Gastrocnemius medialis (tissue), 4 donors: ENCODE measurements around the gene SHC2. TPM values are rescaled to one million over a fixed set of nuclear protein-coding genes. Genes with fewer than 3 reads are reported as not detected.

Source experiments
- ATAC-seq, 2 donors: fragments of 150-250 bp; one replicate each; pipeline ENCODE4 v1.9.1; 2016
- DNase-seq, 2 donors: peaks; one replicate each; pipeline ENCODE4 v3.0.0-alpha.2; 2019
- H3K27ac ChIP-seq, 4 donors: fragments of 200-600 bp; sonication (generic); 1 replicate in 1 of 4; 2 replicates in 3 of 4; pipeline ENCODE4 v1.5.1; 2016 to 2018; ENCODE audit warnings: mild to moderate bottlenecking in 2 of 4, moderate library complexity in 1 of 4
- H3K27me3 ChIP-seq, 3 donors: fragments of 200-600 bp; sonication (generic) in 2 of 3; 1 replicate in 1 of 3; 2 replicates in 2 of 3; pipeline versions ENCODE4 v1.5.1 to v1.6.0; 2016 to 2019; ENCODE audit warnings: mild to moderate bottlenecking in 1 of 3, moderate library complexity in 1 of 3
- H3K36me3 ChIP-seq, 2 donors: fragments of 200-600 bp; sonication (generic) in 1 of 2; one replicate each; pipeline ENCODE4 v1.5.1; 2017 to 2018
- H3K4me1 ChIP-seq, 2 donors: fragments of 200-600 bp; sonication (generic) in 1 of 2; one replicate each; pipeline ENCODE4 v1.5.1; 2016 to 2017; ENCODE audit warnings: mild to moderate bottlenecking in 2 of 2
- H3K4me3 ChIP-seq, 4 donors: fragments of 200-600 bp; sonication (generic) in 3 of 4; 1 replicate in 1 of 4; 2 replicates in 3 of 4; pipeline ENCODE4 v1.5.1; 2016 to 2019; ENCODE audit warnings: mild to moderate bottlenecking in 2 of 4
- H3K9me3 ChIP-seq, 3 donors: fragments of 200-600 bp; sonication (generic) in 2 of 3; 1 replicate in 1 of 3; 2 replicates in 2 of 3; pipeline ENCODE4 v1.5.1; 2016 to 2019
- POLR2A ChIP-seq, 2 donors: fragments of 450-650 bp; IDR thresholded peaks; one replicate each; pipeline ENCODE4 v1.6.1; 2017; ENCODE audit warnings: antibody characterized with exemption in 2 of 2, mild to moderate bottlenecking in 2 of 2, moderate library complexity in 2 of 2
- in situ Hi-C, 4 donors: fragments of 200-750 bp; cut with MboI; loops; one replicate each; pipeline versions ENCODE4 v1.15.0 to v1.8.0; 2017; ENCODE audit warnings: low sequenced_read_pairs in 4 of 4
- intact Hi-C: fragments of 100-400 bp; cut with DNase I; formaldehyde crosslinking; loops from one replicate; pipeline ENCODE4 v1.15.1; 2023; ENCODE audit warnings: low total_unique reads
- total RNA-seq, 4 donors: library from RNA; depleted of rRNA; stranded (reverse); fragments of >200 nt; gene quantifications; one replicate each; pipeline versions ENCODE4 v1.1.0 to v1.2.3, GENCODE V29; 2016
- TF ChIP-seq, protein P1 (sequence below), 5 experiments: fragments of 450-650 bp in 3 of 5; fragments of 200-600 bp in 2 of 5; sonication (generic) in 2 of 5; IDR thresholded peaks in 4 of 5; conservative IDR thresholded peaks in 1 of 5; 1 replicate in 4 of 5; 2 replicates in 1 of 5; pipeline ENCODE4 v1.5.1; 2016 to 2019; ENCODE audit warnings: antibody characterized with exemption in 5 of 5, mild to moderate bottlenecking in 3 of 5, moderate library complexity in 3 of 5

Gene SHC2
- total RNA-seq, 4 donors from 2014 or later: 2.1 to 6.2 (median 4.5) TPM

- H3K36me3 ChIP-seq: no peaks in the 10 kb centered on the region
- H3K4me3 ChIP-seq: no peak overlapping the region
- no peaks in the 10 kb centered on the region for H3K9me3 ChIP-seq
- H3K4me1 ChIP-seq: no peaks in the 10 kb centered on the region
- peaks cover 13 to 22% (median 14%) of the 10 kb centered on the region in 3 donors for H3K27me3 ChIP-seq
- intact Hi-C loops (no loop called here), in situ Hi-C loops (no loop called here)
- DNase-seq: no peak
- ATAC-seq: no peak
- no peak overlapping the region for H3K27ac ChIP-seq
- TF ChIP-seq POLR2A (IDR thresholded peaks at IDR 0.05): no peak
- TF ChIP-seq, protein P1, sequence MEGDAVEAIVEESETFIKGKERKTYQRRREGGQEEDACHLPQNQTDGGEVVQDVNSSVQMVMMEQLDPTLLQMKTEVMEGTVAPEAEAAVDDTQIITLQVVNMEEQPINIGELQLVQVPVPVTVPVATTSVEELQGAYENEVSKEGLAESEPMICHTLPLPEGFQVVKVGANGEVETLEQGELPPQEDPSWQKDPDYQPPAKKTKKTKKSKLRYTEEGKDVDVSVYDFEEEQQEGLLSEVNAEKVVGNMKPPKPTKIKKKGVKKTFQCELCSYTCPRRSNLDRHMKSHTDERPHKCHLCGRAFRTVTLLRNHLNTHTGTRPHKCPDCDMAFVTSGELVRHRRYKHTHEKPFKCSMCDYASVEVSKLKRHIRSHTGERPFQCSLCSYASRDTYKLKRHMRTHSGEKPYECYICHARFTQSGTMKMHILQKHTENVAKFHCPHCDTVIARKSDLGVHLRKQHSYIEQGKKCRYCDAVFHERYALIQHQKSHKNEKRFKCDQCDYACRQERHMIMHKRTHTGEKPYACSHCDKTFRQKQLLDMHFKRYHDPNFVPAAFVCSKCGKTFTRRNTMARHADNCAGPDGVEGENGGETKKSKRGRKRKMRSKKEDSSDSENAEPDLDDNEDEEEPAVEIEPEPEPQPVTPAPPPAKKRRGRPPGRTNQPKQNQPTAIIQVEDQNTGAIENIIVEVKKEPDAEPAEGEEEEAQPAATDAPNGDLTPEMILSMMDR (IDR thresholded peaks at IDR 0.05 in 4 of 5, conservative IDR thresholded peaks at IDR 0.05 in 1 of 5): no peak
Measured at GRCh38 chr19:379796-380195, 81.0 kb downstream of the SHC2 start.

DNA sequence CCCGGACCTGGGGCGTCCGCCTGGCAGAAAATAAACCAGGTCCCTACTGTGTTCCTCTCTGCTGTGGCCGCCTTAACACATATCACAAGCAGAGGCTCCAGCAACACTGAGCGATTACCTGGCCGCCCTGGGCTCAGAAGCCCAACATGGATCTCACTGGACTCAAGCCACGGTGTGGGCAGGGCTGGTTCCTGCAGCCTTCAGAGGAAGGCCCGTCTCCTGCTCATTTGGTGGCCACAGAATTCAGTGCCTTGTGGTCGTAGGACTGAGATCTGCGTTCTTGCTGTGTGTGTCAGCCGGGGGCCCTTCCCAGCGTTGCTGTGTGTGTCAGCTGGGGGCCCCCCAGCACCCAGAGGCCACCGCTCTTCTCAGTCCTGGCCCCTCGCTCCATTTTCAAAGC, 82.1 kb downstream of the SHC2 start:
- no peak for TF ChIP-seq POLR2A (IDR thresholded peaks at IDR 0.05)
- TF ChIP-seq, protein P1 (IDR thresholded peaks at IDR 0.05 in 4 of 5, conservative IDR thresholded peaks at IDR 0.05 in 1 of 5): no peak

DNA sequence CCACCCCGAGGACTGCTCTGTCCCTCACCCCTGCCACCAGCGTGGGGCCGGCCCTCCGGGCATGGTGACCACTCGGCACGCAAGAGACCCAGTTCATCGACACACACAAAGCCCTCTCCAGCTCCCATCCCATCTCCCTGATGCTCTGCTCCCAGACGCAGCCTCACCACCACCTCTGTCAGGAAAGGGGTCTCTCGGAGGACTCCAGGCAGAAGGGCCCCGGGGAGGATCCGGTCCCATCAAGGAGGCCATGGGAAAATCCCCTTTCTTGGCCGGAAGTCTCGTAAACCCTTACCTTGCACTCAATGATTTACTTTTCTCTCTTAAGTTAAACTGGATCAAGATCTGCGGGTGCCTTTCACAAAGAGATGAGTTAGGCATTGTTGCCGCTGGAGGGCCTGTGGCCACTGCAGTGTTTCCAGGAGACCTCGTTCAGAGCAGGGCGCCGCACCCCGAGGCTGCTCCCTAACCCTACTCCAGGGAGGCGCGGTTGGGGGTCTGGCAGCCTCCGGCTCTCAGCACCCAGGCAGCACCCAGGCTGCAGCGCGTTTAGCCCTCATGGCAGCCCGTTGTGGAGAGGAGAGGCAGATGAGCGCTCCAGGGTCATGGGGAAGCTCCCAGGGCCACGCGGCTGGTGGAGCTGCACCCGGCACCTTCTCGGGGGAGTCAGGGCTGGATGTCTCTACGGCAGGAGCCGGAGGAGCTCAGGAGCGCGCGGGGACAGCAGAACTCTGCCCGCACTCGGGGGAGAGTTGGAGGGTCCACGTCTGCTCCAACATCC, 82.8 kb downstream of the SHC2 start:
- DNase-seq: no peak

More for the DNA sequence above, 82.1 kb downstream of the SHC2 start:
- no peaks in the 10 kb centered on the region for H3K36me3 ChIP-seq
- no peaks in the 10 kb centered on the region for H3K9me3 ChIP-seq
- DNase-seq (no peak), ATAC-seq (no peak)
- in situ Hi-C loops: no loop called here
- H3K4me1 ChIP-seq: no peaks in the 10 kb centered on the region
- H3K27ac ChIP-seq: no peak overlapping the region
- H3K4me3 ChIP-seq: no peak overlapping the region
- intact Hi-C loops: no loop called here
- H3K27me3 ChIP-seq: peaks cover 11 to 27% (median 13%) of the 10 kb centered on the region in 3 donors

GRCh38 chr19:376111-376470, 84.7 kb downstream of the SHC2 start:
- Histone ChIP-seq H3K9me3 (no peaks in the 10 kb centered on the region), H3K36me3 (no peaks in the 10 kb centered on the region), H3K4me1 (no peaks in the 10 kb centered on the region), H3K4me3 (no peak overlapping the region), H3K27me3 (peaks cover 11 to 31% (median 19%) of the 10 kb centered on the region in 3 donors), H3K27ac (no peak overlapping the region)
- ATAC-seq (no peak), DNase-seq (no peak)
- in situ Hi-C loops: no loop called here
- intact Hi-C loops: no loop called here
- no peak for TF ChIP-seq POLR2A (IDR thresholded peaks at IDR 0.05)
- TF ChIP-seq, protein P1 (IDR thresholded peaks at IDR 0.05 in 4 of 5, conservative IDR thresholded peaks at IDR 0.05 in 1 of 5): no peak

More for the DNA sequence above, 82.8 kb downstream of the SHC2 start:
- intact Hi-C loops: no loop called here
- no peak overlapping the region for H3K4me3 ChIP-seq
- H3K4me1 ChIP-seq: no peaks in the 10 kb centered on the region
- no peak overlapping the region for H3K27ac ChIP-seq
- no peak for TF ChIP-seq POLR2A (IDR thresholded peaks at IDR 0.05)
- TF ChIP-seq, protein P1 (IDR thresholded peaks at IDR 0.05 in 4 of 5, conservative IDR thresholded peaks at IDR 0.05 in 1 of 5): no peak
- ATAC-seq: no peak
- in situ Hi-C loops: no loop called here
- no peaks in the 10 kb centered on the region for H3K9me3 ChIP-seq
- H3K36me3 ChIP-seq: no peaks in the 10 kb centered on the region
- H3K27me3 ChIP-seq: peaks cover 10 to 27% (median 13%) of the 10 kb centered on the region in 3 donors
